Testis (tissue), 3 donors: ENCODE results near the gene TNNT2. TPM values are rescaled to one million over a fixed set of nuclear protein-coding genes. Genes with fewer than 3 reads are reported as not detected.

Source experiments
- DNase-seq: peaks from one replicate; pipeline ENCODE4 v3.0.0-alpha.2; 2019
- H3K27ac ChIP-seq, 2 donors: fragments of 200-600 bp; sonication (generic); one replicate each; pipeline ENCODE4 v1.5.1; 2019
- H3K27me3 ChIP-seq: fragments of 200-600 bp; sonication (generic); one replicate; pipeline ENCODE4 v1.5.1; 2019
- H3K36me3 ChIP-seq: fragments of 200-600 bp; sonication (generic); one replicate; pipeline ENCODE4 v1.5.1; 2017; ENCODE audit warnings: low read depth; ENCODE audit errors: missing control alignments
- H3K4me1 ChIP-seq: fragments of 200-600 bp; sonication (generic); one replicate; pipeline ENCODE4 v1.5.1; 2019
- H3K4me3 ChIP-seq, 2 donors: fragments of 200-600 bp; sonication (generic); one replicate each; pipeline ENCODE4 v1.5.1; 2017 to 2019
- H3K9me3 ChIP-seq: fragments of 200-600 bp; sonication (generic); one replicate; pipeline ENCODE4 v1.5.1; 2017
- POLR2A ChIP-seq: fragments of 450-650 bp; IDR thresholded peaks from one replicate; pipeline ENCODE4 v1.6.1; 2017; ENCODE audit warnings: antibody characterized with exemption, mild to moderate bottlenecking, moderate library complexity
- WGBS, 2 donors: methylation state at CpG; one replicate each; pipeline ENCODE4 v1.1.5; 2018; 5-methylcytosine and 5-hydroxymethylcytosine counted together
- intact Hi-C: fragments of 100-400 bp; cut with DNase I; formaldehyde crosslinking; loops from one replicate; pipeline ENCODE4 v1.15.1; 2023; ENCODE audit warnings: low total_unique reads
- polyA plus RNA-seq: library from polyadenylated mRNA; stranded (reverse); fragments of 350-450 nt; fragmentation: Illumina TruSeq; extraction: RNeasy Lipid Tissue Mini Kit (QIAGEN cat#74804); gene quantifications from one replicate; pipeline ENCODE4 v1.2.3, GENCODE V29; 2014; ENCODE audit warnings: low read depth, low replicate concordance; ENCODE audit not compliant: insufficient read depth
- total RNA-seq, 2 donors: library from RNA; depleted of rRNA; stranded (reverse); fragments of >200 nt; gene quantifications; one replicate each; pipeline ENCODE4 v1.2.3, GENCODE V29; 2016
- TF ChIP-seq, protein P1 (sequence below), 3 experiments: fragments of 450-650 bp in 2 of 3; fragments of 200-600 bp in 1 of 3; sonication (generic) in 1 of 3; IDR thresholded peaks; one replicate each; pipeline ENCODE4 v1.5.1; 2016 to 2019; ENCODE audit warnings: antibody characterized with exemption in 3 of 3, mild to moderate bottlenecking in 2 of 3, moderate library complexity in 1 of 3

TNNT2 gene
- total and polyA plus RNA-seq, 3 donors from 2014 or later: 0.79 to 2.7 (median 1.1) TPM

DNA sequence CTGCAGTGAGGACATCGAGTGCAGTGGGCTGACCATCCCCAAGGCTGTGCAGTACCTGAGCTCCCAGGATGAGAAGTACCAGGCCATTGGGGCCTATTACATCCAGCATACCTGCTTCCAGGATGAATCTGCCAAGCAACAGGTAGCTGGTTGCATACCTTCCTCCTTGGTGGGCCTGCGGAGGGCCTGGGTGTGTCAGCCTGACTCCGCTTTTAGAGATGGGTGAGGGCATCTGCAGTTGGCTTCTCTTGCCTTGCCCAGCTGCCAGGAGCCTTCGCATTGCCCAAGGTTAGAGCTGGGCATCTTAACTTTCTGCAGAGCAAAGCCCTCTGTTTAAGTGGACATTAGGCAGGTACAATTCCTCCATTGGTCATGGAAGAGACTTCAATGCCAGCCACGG is 60.9 kb downstream of the TNNT2 start:
- Histone ChIP-seq H3K4me3 (no peak overlapping the region), H3K27ac (no peak overlapping the region), H3K27me3 (no peaks in the 10 kb centered on the region), H3K9me3 (no peaks in the 10 kb centered on the region), H3K4me1 (no peaks in the 10 kb centered on the region), H3K36me3 (no peaks in the 10 kb centered on the region)
- no peak for TF ChIP-seq POLR2A
- TF ChIP-seq, protein P1, sequence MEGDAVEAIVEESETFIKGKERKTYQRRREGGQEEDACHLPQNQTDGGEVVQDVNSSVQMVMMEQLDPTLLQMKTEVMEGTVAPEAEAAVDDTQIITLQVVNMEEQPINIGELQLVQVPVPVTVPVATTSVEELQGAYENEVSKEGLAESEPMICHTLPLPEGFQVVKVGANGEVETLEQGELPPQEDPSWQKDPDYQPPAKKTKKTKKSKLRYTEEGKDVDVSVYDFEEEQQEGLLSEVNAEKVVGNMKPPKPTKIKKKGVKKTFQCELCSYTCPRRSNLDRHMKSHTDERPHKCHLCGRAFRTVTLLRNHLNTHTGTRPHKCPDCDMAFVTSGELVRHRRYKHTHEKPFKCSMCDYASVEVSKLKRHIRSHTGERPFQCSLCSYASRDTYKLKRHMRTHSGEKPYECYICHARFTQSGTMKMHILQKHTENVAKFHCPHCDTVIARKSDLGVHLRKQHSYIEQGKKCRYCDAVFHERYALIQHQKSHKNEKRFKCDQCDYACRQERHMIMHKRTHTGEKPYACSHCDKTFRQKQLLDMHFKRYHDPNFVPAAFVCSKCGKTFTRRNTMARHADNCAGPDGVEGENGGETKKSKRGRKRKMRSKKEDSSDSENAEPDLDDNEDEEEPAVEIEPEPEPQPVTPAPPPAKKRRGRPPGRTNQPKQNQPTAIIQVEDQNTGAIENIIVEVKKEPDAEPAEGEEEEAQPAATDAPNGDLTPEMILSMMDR (IDR thresholded peaks at IDR 0.05): no peak
- intact Hi-C loops: no loop called here
- no peak for DNase-seq
- WGBS, 2 donors: 92 to 96% methylated on average over 3 to 5 of the region's 5 CpGs

DNA sequence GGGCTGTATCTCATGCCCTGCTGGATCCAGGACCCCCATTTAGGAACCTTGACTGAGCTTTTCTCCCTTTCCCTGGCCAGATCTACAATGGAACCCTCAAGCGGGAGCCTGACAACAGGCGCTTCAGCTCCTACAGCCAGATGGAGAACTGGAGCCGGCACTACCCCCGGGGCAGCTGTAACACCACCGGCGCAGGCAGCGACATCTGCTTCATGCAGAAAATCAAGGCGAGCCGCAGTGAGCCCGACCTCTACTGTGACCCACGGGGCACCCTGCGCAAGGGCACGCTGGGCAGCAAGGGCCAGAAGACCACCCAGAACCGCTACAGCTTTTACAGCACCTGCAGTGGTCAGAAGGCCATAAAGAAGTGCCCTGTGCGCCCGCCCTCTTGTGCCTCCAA is 64.4 kb downstream of the TNNT2 start:
- no peak for TF ChIP-seq POLR2A
- TF ChIP-seq, protein P1 (IDR thresholded peaks at IDR 0.05): no peak
- H3K27me3 ChIP-seq: no peaks in the 10 kb centered on the region
- H3K36me3 ChIP-seq: no peaks in the 10 kb centered on the region
- intact Hi-C loops: no loop called here
- 89 to 100% methylated on average over 2 to 16 of the region's 16 CpGs for WGBS, 2 donors
- no peak overlapping the region for H3K4me3 ChIP-seq
- no peak overlapping the region for H3K27ac ChIP-seq
- DNase-seq: no peak
- peaks cover 6% of the 10 kb centered on the region for H3K4me1 ChIP-seq
- H3K9me3 ChIP-seq: no peaks in the 10 kb centered on the region

DNA sequence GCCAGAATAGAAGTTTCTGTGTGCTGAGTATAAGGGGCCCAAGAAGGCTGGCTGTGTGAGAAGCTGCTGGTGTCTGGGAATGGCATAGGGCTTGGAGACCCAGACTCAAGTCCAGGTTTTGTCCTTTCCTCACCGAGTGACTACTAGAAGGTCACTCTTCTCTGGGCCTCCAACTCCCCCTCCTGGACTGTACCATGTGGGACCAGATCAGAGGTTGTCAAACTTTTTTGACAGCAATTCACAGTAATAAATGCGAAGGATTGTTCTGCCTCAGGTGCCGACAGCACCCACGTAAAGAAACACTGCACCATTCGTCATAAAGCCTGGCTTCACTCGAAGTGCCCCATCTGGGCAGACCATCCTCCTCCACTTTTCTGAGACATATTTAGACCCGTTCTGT is 65.2 kb downstream of the TNNT2 start:
- no peak for DNase-seq
- 71 to 89% methylated on average over 7 of the region's 7 CpGs for WGBS, 2 donors
- H3K9me3 ChIP-seq: no peaks in the 10 kb centered on the region
- H3K4me1 ChIP-seq: peaks cover 6% of the 10 kb centered on the region
- no peak overlapping the region for H3K27ac ChIP-seq
- TF ChIP-seq, protein P1 (IDR thresholded peaks at IDR 0.05): no peak
- no peak for TF ChIP-seq POLR2A
- H3K36me3 ChIP-seq: no peaks in the 10 kb centered on the region
- no peaks in the 10 kb centered on the region for H3K27me3 ChIP-seq
- no peak overlapping the region for H3K4me3 ChIP-seq
- intact Hi-C loops: no loop called here

DNA sequence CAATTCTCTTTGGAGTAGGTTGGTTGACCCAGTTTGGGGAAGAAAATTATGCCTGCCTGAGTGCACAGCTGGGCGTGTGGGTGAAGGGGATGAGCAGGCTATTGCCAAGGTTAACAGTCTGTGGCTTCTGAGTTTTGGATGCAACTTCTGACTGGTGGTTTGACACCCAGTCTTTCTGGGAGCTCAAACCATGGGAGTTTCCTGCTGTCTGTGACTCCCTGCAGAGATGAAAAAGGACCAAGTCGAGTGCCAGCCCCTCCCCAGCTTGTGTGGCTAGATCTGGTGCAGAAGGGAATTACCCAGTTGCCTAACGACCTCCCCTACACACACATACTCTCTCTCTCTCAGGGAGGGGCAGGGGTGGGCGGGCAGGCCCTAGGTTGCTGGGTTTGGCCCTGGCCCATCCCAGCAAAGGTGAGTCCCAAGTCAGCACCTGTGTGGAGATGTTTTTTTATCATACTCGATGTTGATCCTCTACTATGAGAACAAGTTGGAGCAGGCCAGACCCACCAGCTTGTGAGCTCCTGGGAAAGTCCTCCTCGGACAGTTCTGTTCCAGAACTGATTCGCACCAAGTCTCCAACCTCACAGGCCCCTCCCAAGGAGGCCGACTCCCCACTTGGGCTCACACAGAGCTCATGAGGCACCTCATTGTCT is 66.0 kb downstream of the TNNT2 start:
- H3K4me1 ChIP-seq: peaks cover 6% of the 10 kb centered on the region
- no peak overlapping the region for H3K4me3 ChIP-seq
- no peak for DNase-seq
- no peak overlapping the region for H3K27ac ChIP-seq
- 69 to 80% methylated on average over 5 to 8 of the region's 8 CpGs for WGBS, 2 donors
- intact Hi-C loops: no loop called here
- H3K27me3 ChIP-seq: no peaks in the 10 kb centered on the region
- no peaks in the 10 kb centered on the region for H3K9me3 ChIP-seq
- H3K36me3 ChIP-seq: no peaks in the 10 kb centered on the region
- TF ChIP-seq POLR2A: no peak

DNA sequence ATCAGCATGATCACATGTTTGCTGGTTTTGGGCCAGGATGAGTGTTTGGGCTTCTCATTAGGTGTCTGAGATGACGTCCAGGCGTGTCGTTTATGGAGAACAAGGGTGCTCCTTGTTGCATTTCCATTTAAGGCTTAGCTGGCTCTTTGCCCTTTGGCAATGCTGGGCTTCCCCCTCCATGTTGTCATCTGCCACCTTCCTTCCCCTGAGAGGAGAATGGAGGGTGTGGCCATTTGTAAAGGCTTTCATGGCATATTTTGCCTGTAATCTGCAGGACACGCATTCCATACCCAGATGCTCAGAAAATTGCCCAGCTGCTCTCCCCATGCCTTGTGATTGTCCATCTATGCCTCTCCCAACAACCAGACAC is 66.5 kb downstream of the TNNT2 start:
- 69 to 76% methylated on average over 3 to 4 of the region's 4 CpGs for WGBS, 2 donors
- intact Hi-C loops: no loop called here
- Histone ChIP-seq H3K4me1 (peaks cover 6% of the 10 kb centered on the region), H3K36me3 (no peaks in the 10 kb centered on the region), H3K27ac (no peak overlapping the region), H3K9me3 (no peaks in the 10 kb centered on the region), H3K27me3 (no peaks in the 10 kb centered on the region), H3K4me3 (no peak overlapping the region)
- TF ChIP-seq, protein P1 (IDR thresholded peaks at IDR 0.05): no peak
- TF ChIP-seq POLR2A: no peak
- DNase-seq: no peak
